Muscle of leg (tissue), 11 donors: ENCODE results near the gene APOL5. TPM values are rescaled to one million over a fixed set of nuclear protein-coding genes. Genes with fewer than 3 reads are reported as not detected.
"Not testable (repeated sequence)": the region's sequence is repeated elsewhere in the genome, so short reads cannot be mapped to it uniquely, and the experiment has no call there.

Experiments
- DNase-seq: peaks from one replicate; pipeline ENCODE4 v3.0.0; 2013
- H3K27ac ChIP-seq: one replicate; pipeline ENCODE4 v1.5.1; 2013; ENCODE audit warnings: mild to moderate bottlenecking, low read length, control low read depth
- H3K27me3 ChIP-seq: one replicate; pipeline ENCODE4 v1.6.1; 2013; ENCODE audit warnings: low read length; ENCODE audit not compliant: control insufficient read depth, insufficient read depth
- H3K36me3 ChIP-seq: one replicate; pipeline ENCODE4 v1.6.1; 2013; ENCODE audit warnings: low read length; ENCODE audit not compliant: control insufficient read depth, insufficient read depth
- H3K4me1 ChIP-seq: one replicate; pipeline ENCODE4 v1.6.1; 2013; ENCODE audit warnings: low read length; ENCODE audit not compliant: control insufficient read depth, insufficient read depth
- H3K4me3 ChIP-seq: one replicate; pipeline ENCODE4 v1.5.1; 2013; ENCODE audit warnings: low read length, control low read depth
- H3K9me3 ChIP-seq: replicated peaks from 2 replicates; pipeline ENCODE4 v1.6.1; 2013; ENCODE audit warnings: low read depth, low read length; ENCODE audit not compliant: control insufficient read depth
- WGBS: methylation state at CpG from one replicate; pipeline ENCODE4 v1.1.5; 2013; ENCODE audit warnings: missing lambda C conversion rate; ENCODE audit not compliant: insufficient coverage; 5-methylcytosine and 5-hydroxymethylcytosine counted together
- polyA plus RNA-seq, 8 donors: library from polyadenylated mRNA; unstranded; fragments of 120-200 nt; gene quantifications; one replicate each; pipeline versions ENCODE4 v1.2.1 to v1.2.3, GENCODE V29; 2013; ENCODE audit warnings: inconsistent platforms in 1 of 8, low replicate concordance in 1 of 8; ENCODE audit not compliant: insufficient read length in 8 of 8, insufficient read depth in 1 of 8
- total RNA-seq: library from RNA; stranded (reverse); fragments of 120-200 nt; gene quantifications from one replicate; pipeline ENCODE4 v1.2.4, GENCODE V29; 2013

APOL5 gene
- total and polyA plus RNA-seq, 9 donors = 1.1 to 2.1 (median 1.7) TPM

GRCh38 chr22:35684732-35685131 lies 32.9 kb upstream of the APOL5 start:
- DNase-seq = no peak
- Histone ChIP-seq H3K36me3 (no peaks in the 10 kb centered on the region), H3K4me3 (no peak overlapping the region), H3K27me3 (no peaks in the 10 kb centered on the region), H3K27ac (no peak overlapping the region), H3K9me3 (peaks cover 6% of the 10 kb centered on the region), H3K4me1 (no peaks in the 10 kb centered on the region)

DNA sequence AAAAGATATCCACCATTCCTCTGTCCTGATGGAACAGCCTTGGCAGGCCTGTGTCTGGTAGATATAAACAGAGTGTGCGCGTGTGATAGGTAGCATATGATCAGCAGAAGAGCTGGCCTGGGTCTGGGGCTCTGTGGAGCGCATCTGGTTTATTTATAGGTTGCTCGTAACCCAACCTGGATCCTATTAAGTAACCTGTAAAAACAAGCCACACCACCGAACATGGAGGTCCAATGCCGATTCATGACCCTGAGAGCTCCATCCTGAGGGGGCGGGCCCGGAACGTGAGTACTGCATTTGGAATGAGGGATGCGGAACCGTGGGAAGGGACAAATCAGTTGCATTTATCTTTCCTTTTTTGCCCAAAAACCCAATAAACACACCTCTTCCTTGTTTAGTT lies 31.9 kb upstream of the APOL5 start:
- DNase-seq = no peak
- H3K4me3 ChIP-seq = no peak overlapping the region
- H3K27me3 ChIP-seq = no peaks in the 10 kb centered on the region
- peaks cover 6% of the 10 kb centered on the region for H3K9me3 ChIP-seq
- no peak overlapping the region for H3K27ac ChIP-seq
- H3K36me3 ChIP-seq = no peaks in the 10 kb centered on the region
- no CpG with 5 or more reads among the region's 11 CpGs for WGBS
- H3K4me1 ChIP-seq = peaks cover 3% of the 10 kb centered on the region

- Histone ChIP-seq H3K27me3 (no peaks in the 10 kb centered on the region), H3K36me3 (no peaks in the 10 kb centered on the region), H3K27ac (no peak overlapping the region), H3K4me1 (peaks cover 6% of the 10 kb centered on the region), H3K4me3 (no peak overlapping the region), H3K9me3 (peaks cover 6% of the 10 kb centered on the region)
- DNase-seq = no peak
- 65% methylated on average over 2 of the region's 4 CpGs for WGBS
Observed at GRCh38 chr22:35686298-35686697, 31.4 kb upstream of the APOL5 start.

GRCh38 chr22:35687461-35687860 lies 30.2 kb upstream of the APOL5 start:
- H3K36me3 ChIP-seq = no peaks in the 10 kb centered on the region
- peaks cover 6% of the 10 kb centered on the region for H3K4me1 ChIP-seq
- peaks cover 2% of the 10 kb centered on the region for H3K9me3 ChIP-seq
- no peaks in the 10 kb centered on the region for H3K27me3 ChIP-seq
- no peak for DNase-seq
- H3K27ac ChIP-seq = no peak overlapping the region
- 83% methylated on average over 3 of the region's 6 CpGs for WGBS
- no peak overlapping the region for H3K4me3 ChIP-seq

GRCh38 chr22:35688913-35689675 lies 28.6 kb upstream of the APOL5 start:
- DNase-seq = no peak
- no peaks in the 10 kb centered on the region for H3K27me3 ChIP-seq
- H3K9me3 ChIP-seq = peaks cover 2% of the 10 kb centered on the region
- H3K36me3 ChIP-seq = no peaks in the 10 kb centered on the region
- no peak overlapping the region for H3K4me3 ChIP-seq
- peaks cover 6% of the 10 kb centered on the region for H3K4me1 ChIP-seq
- 80% methylated on average over 4 of the region's 10 CpGs for whole genome bisulfite sequencing
- H3K27ac ChIP-seq = no peak overlapping the region

DNA sequence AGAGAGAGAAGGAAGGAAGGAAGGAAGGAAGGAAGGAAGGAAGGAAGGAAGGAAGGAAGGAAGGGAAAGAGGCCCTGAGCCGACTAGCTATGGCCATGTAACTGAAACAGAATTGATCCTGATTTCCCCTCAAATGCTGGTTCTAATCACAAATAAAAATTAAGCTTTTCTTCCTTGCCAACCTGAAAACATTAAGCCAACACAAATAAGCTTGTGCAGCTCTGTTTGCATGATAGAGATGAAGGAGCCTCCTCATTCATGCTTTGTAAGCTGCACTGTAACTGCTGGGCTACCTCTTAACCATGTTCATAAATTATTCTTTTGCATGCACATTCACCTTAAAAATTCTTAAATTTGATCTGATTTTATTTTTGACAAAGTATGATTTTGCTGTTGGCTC lies 27.7 kb upstream of the APOL5 start:
- no peaks in the 10 kb centered on the region for H3K27me3 ChIP-seq
- H3K27ac ChIP-seq = no peak overlapping the region
- no peak overlapping the region for H3K4me3 ChIP-seq
- WGBS = no CpG with 5 or more reads among the region's 1 CpG
- H3K36me3 ChIP-seq = no peaks in the 10 kb centered on the region
- peaks cover 6% of the 10 kb centered on the region for H3K4me1 ChIP-seq
- peaks cover 2% of the 10 kb centered on the region for H3K9me3 ChIP-seq
- no peak for DNase-seq

DNA sequence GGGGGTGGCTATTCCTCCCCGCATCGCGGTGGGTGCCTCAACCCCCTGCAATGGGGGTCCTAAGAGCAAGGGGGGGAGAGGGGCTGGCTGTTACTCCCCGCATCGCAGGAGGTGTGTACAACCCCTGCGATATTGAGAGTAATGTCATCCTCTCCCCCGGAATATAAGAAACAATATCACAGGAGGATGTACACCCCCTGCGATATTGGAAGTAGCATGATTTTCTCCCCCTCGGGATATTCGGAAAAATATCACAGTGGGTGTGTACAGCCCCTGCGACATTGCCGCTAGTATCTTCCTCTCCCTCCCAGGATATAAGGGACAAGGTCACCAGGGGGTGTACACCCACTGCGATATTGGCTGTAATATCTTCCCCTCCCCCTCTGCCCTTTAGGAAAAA lies 22.5 kb upstream of the APOL5 start:
- no peaks in the 10 kb centered on the region for H3K9me3 ChIP-seq
- peaks cover 6% of the 10 kb centered on the region for H3K4me1 ChIP-seq
- no peak overlapping the region for H3K27ac ChIP-seq
- 100% methylated on average over 2 of the region's 13 CpGs for WGBS
- no peaks in the 10 kb centered on the region for H3K36me3 ChIP-seq
- no peaks in the 10 kb centered on the region for H3K27me3 ChIP-seq
- no peak for DNase-seq
- no peak overlapping the region for H3K4me3 ChIP-seq

DNA sequence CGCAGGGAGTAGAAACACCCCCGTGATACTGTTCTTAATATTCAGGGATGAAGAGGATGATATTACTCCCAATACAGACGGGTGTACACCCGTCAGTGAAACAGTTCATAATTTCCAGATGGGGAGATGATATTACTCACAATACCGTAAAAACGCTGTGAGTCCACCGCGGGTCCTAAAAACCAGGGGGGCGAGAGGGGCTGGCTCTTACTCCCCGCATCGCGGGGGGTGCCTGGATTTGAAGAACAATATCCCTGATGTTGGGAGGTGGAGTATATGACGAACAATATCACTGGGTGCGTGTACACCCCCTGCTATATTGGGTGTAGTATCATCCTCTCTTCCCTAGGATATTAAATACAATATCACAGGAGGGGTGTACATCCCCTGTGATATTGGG lies 20.5 kb upstream of the APOL5 start:
- Histone ChIP-seq H3K27ac (no peak overlapping the region), H3K36me3 (no peaks in the 10 kb centered on the region), H3K9me3 (no peaks in the 10 kb centered on the region), H3K27me3 (no peaks in the 10 kb centered on the region), H3K4me3 (no peak overlapping the region), H3K4me1 (no peaks in the 10 kb centered on the region)
- 89% methylated on average over 7 of the region's 14 CpGs for WGBS
- no peak for DNase-seq

GRCh38 chr22:35699852-35700251 lies 17.8 kb upstream of the APOL5 start:
- not testable (repeated sequence) for H3K27me3 ChIP-seq, H3K9me3 ChIP-seq, H3K4me1 ChIP-seq, H3K36me3 ChIP-seq, DNase-seq, H3K4me3 ChIP-seq, H3K27ac ChIP-seq
- no CpG with 5 or more reads among the region's 6 CpGs for WGBS

GRCh38 chr22:35703861-35704584 lies 13.6 kb upstream of the APOL5 start:
- no peaks in the 10 kb centered on the region for H3K27me3 ChIP-seq
- no peak overlapping the region for H3K4me3 ChIP-seq
- no peaks in the 10 kb centered on the region for H3K9me3 ChIP-seq
- DNase-seq = no peak
- no peak overlapping the region for H3K27ac ChIP-seq
- H3K36me3 ChIP-seq = no peaks in the 10 kb centered on the region
- no peaks in the 10 kb centered on the region for H3K4me1 ChIP-seq
- WGBS = 88% methylated on average over 6 of the region's 7 CpGs
